Skeletal muscle satellite cell (primary cell): Measurements from ENCODE around the gene CTSO.
A peak's percentile ranks its signal among the peaks of the same experiment; 100 is the strongest.

Source experiments
- H3K27me3 ChIP-seq: 2 replicates; pipeline ENCODE4 v1.7.0; 2013; ENCODE audit warnings: low read length; ENCODE audit not compliant: control insufficient read depth, insufficient read depth
- H3K36me3 ChIP-seq: 2 replicates; pipeline ENCODE4 v1.7.0; 2013; ENCODE audit warnings: mild to moderate bottlenecking, control low read depth, low read length; ENCODE audit not compliant: insufficient read depth
- H3K4me1 ChIP-seq: 2 replicates; pipeline ENCODE4 v1.7.0; 2013; ENCODE audit warnings: low read length; ENCODE audit not compliant: control insufficient read depth, insufficient read depth
- H3K4me2 ChIP-seq: 2 replicates; pipeline ENCODE4 v1.7.0; 2013; ENCODE audit warnings: mild to moderate bottlenecking, low read length
- H3K4me3 ChIP-seq: 2 replicates; pipeline ENCODE4 v1.7.0; 2013; ENCODE audit warnings: low read length
- H3K9ac ChIP-seq: 2 replicates; pipeline ENCODE4 v1.7.0; 2013; ENCODE audit warnings: mild to moderate bottlenecking, low read depth, low read length, moderate library complexity
- H3K9me3 ChIP-seq: replicated peaks from 2 replicates; pipeline ENCODE4 v1.7.0; 2013; ENCODE audit warnings: mild to moderate bottlenecking, control low read depth, low read length

Gene CTSO

GRCh38 chr4:155972098-155972497 is 18.4 kb upstream of the CTSO start:
- Histone ChIP-seq H3K9me3 (no peaks in the 10 kb centered on the region), H3K9ac (no peak overlapping the region), H3K4me1 (peaks cover 29% of the 10 kb centered on the region), H3K4me2 (no peak overlapping the region), H3K27me3 (no peaks in the 10 kb centered on the region), H3K36me3 (no peaks in the 10 kb centered on the region), H3K4me3 (no peak overlapping the region)

- Histone ChIP-seq H3K9me3 (no peaks in the 10 kb centered on the region), H3K9ac (peak overlapping the region; percentile 48), H3K27me3 (no peaks in the 10 kb centered on the region), H3K4me3 (no peak overlapping the region), H3K4me1 (peaks cover 30% of the 10 kb centered on the region), H3K4me2 (peak overlapping the region; percentile 6), H3K36me3 (no peaks in the 10 kb centered on the region)
These were observed 13.2 kb upstream of the CTSO start for GRCh38 chr4:155966731-155967395.

- peaks cover 33% of the 10 kb centered on the region for H3K4me1 ChIP-seq
- H3K9me3 ChIP-seq = no peaks in the 10 kb centered on the region
- peak overlapping the region; percentile 48 for H3K9ac ChIP-seq
These were observed 12.5 kb upstream of the CTSO start for GRCh38 chr4:155966171-155966570.

GRCh38 chr4:155964016-155964891 is 10.6 kb upstream of the CTSO start:
- Histone ChIP-seq H3K9me3 (no peaks in the 10 kb centered on the region), H3K36me3 (no peaks in the 10 kb centered on the region), H3K4me3 (no peak overlapping the region), H3K27me3 (no peaks in the 10 kb centered on the region), H3K4me1 (peaks cover 47% of the 10 kb centered on the region), H3K9ac (peak overlapping the region; percentile 2), H3K4me2 (no peak overlapping the region)

More at GRCh38 chr4:155966171-155966570, 12.5 kb upstream of the CTSO start:
- Histone ChIP-seq H3K4me3 (no peak overlapping the region), H3K4me2 (peak overlapping the region; percentile 6), H3K36me3 (no peaks in the 10 kb centered on the region), H3K27me3 (no peaks in the 10 kb centered on the region)

DNA sequence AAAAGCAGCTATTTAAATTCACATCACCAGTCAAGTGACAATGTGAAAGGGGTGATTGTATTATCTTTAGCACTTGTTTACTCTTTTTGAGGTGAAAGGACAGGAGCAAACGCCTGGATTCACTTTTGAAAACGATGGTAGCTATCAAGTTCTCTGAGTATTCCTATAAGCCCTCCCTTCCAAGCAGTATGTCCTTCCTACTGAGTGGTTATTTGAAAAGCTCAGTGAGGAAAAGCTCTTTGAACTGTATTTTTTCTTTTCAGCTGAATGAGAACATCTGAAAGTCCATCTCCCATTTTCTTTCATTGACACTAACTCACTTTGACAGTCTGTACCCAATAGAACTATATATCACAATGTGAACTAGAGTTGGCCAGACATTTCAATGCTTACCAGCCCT is 9.1 kb upstream of the CTSO start:
- H3K4me3 ChIP-seq = no peak overlapping the region
- peaks cover 45% of the 10 kb centered on the region for H3K4me1 ChIP-seq
- no peaks in the 10 kb centered on the region for H3K27me3 ChIP-seq
- H3K4me2 ChIP-seq = no peak overlapping the region
- no peaks in the 10 kb centered on the region for H3K9me3 ChIP-seq
- H3K36me3 ChIP-seq = no peaks in the 10 kb centered on the region
- H3K9ac ChIP-seq = no peak overlapping the region

GRCh38 chr4:155961575-155961974 is 7.9 kb upstream of the CTSO start:
- Histone ChIP-seq H3K27me3 (no peaks in the 10 kb centered on the region), H3K4me1 (peaks cover 33% of the 10 kb centered on the region), H3K4me2 (peak overlapping the region; percentile 51), H3K9ac (peak overlapping the region; percentile 62), H3K9me3 (no peaks in the 10 kb centered on the region), H3K36me3 (no peaks in the 10 kb centered on the region), H3K4me3 (no peak overlapping the region)

- peak overlapping the region; percentile 62 for H3K9ac ChIP-seq
These were observed 6.9 kb upstream of the CTSO start for GRCh38 chr4:155960522-155960921.

DNA sequence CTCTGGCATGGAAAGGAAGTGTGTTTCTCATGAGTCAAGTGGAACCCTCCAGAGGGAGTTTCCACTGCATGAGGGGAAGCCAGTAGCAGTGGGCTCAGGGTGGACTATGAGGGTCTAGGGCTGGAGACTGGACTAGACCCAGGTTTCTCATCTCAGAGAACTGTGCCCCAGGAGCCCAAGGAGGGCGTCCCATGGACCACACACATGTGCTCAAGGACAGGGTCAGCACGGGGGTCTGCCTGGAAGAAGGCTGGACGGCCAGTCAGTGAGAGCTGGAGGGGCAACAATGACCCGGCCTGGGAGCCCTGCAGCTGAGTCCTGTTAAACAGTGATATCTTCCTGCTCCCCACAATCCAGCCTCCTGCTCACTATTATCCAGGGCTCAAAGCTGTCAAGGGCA is 5.8 kb upstream of the CTSO start:
- Histone ChIP-seq H3K4me3 (no peak overlapping the region), H3K36me3 (no peaks in the 10 kb centered on the region), H3K4me1 (peaks cover 23% of the 10 kb centered on the region), H3K4me2 (no peak overlapping the region), H3K9ac (peak overlapping the region; percentile 48), H3K9me3 (no peaks in the 10 kb centered on the region), H3K27me3 (no peaks in the 10 kb centered on the region)

More at GRCh38 chr4:155960522-155960921, 6.9 kb upstream of the CTSO start:
- H3K4me1 ChIP-seq = peaks cover 27% of the 10 kb centered on the region
- H3K9me3 ChIP-seq = no peaks in the 10 kb centered on the region
- H3K4me2 ChIP-seq = peak overlapping the region; percentile 51
- peak overlapping the region; percentile 33 for H3K4me3 ChIP-seq
- no peaks in the 10 kb centered on the region for H3K36me3 ChIP-seq
- no peaks in the 10 kb centered on the region for H3K27me3 ChIP-seq

GRCh38 chr4:155956461-155956860 is 2.8 kb upstream of the CTSO start:
- H3K9ac ChIP-seq = no peak overlapping the region
- no peak overlapping the region for H3K4me2 ChIP-seq
- no peaks in the 10 kb centered on the region for H3K27me3 ChIP-seq
- no peak overlapping the region for H3K4me3 ChIP-seq
- no peaks in the 10 kb centered on the region for H3K9me3 ChIP-seq
- no peaks in the 10 kb centered on the region for H3K36me3 ChIP-seq
- peaks cover 28% of the 10 kb centered on the region for H3K4me1 ChIP-seq

DNA sequence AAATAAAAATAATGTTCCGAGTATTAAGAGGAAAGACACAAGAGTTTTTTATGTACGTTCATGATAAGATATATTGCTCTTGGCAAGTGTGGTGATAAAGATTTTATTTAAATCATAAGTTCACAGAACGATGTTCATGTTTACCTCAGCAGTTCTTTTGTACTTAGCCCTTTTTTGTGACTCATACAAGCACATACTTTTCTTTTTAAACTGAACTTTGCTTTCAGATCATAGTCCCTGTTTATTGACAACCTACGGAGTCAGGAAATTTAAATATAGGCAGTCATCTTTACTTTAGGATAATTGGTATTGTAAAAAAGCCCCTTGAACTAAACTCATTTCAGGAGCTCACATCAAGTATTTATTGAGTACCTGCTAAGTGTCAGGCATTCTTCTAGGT is 1.3 kb upstream of the CTSO start:
- Histone ChIP-seq H3K4me3 (no peak overlapping the region), H3K4me1 (peaks cover 12% of the 10 kb centered on the region), H3K4me2 (no peak overlapping the region), H3K36me3 (no peaks in the 10 kb centered on the region), H3K27me3 (no peaks in the 10 kb centered on the region), H3K9ac (no peak overlapping the region), H3K9me3 (no peaks in the 10 kb centered on the region)

DNA sequence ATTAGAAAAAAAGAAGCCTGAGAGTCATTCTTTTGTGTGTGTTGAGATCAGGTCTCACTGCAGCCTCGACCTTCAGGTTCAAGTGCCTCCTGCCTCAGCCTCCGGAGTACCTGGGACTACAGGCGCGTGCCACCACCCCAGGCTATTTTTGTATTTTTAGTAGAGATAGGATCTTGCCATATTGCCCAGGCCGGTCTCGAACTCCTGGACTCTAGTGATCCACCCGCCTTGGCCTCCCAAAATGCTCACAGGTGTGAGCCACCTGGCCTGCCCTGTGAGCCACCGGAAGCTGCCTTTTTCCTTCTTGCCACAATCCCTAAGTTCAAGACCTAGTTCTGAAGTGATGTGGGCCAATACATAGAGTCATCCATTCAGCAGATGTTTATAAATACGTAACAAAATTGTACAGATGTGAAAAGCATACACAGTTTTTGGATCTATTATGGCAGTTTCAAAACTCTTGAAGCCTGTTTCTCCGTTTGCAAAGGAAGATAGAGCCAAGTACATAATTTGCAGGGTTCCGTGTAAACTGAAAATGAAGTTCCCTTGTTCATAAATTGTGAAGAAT is 536 bp upstream of the CTSO start:
- peak overlapping the region; percentile 94 for H3K9ac ChIP-seq
- H3K36me3 ChIP-seq = no peaks in the 10 kb centered on the region
- peaks cover 11% of the 10 kb centered on the region for H3K4me1 ChIP-seq
- no peaks in the 10 kb centered on the region for H3K9me3 ChIP-seq
- peak overlapping the region; percentile 92 for H3K4me2 ChIP-seq
- H3K4me3 ChIP-seq = peak overlapping the region; percentile 76
- H3K27me3 ChIP-seq = no peaks in the 10 kb centered on the region
